Uterus (tissue), 4 donors: ENCODE measurements around the gene CCNY. TPM values are rescaled to one million over a fixed set of nuclear protein-coding genes. Genes with fewer than 3 reads are reported as not detected.

ENCODE experiments used
- DNase-seq, 2 donors: peaks; one replicate each; pipeline ENCODE4 v3.0.0-alpha.2; 2019 to 2020
- H3K27ac ChIP-seq, 2 donors: fragments of 200-600 bp; sonication (generic); 1 replicate in 1 of 2; 2 replicates in 1 of 2; pipeline ENCODE4 v1.5.1; 2016 to 2018
- H3K27me3 ChIP-seq, 2 donors: fragments of 200-600 bp; sonication (generic); one replicate each; pipeline ENCODE4 v1.5.1; 2018 to 2019; ENCODE audit warnings: control low read depth in 1 of 2
- H3K36me3 ChIP-seq, 2 donors: fragments of 200-600 bp; sonication (generic); one replicate each; pipeline ENCODE4 v1.5.1; 2019; ENCODE audit warnings: control low read depth in 1 of 2
- H3K4me1 ChIP-seq, 2 donors: fragments of 200-600 bp; sonication (generic); one replicate each; pipeline ENCODE4 v1.5.1; 2018 to 2019; ENCODE audit warnings: control low read depth in 1 of 2
- H3K4me3 ChIP-seq, 2 donors: fragments of 200-600 bp; sonication (generic); 1 replicate in 1 of 2; 2 replicates in 1 of 2; pipeline ENCODE4 v1.5.1; 2018 to 2019; ENCODE audit warnings: mild to moderate bottlenecking in 1 of 2
- H3K9me3 ChIP-seq, 2 donors: fragments of 200-600 bp; sonication (generic); one replicate each; pipeline ENCODE4 v1.5.1; 2019; ENCODE audit warnings: control low read depth in 1 of 2
- CTCF ChIP-seq, 4 experiments: fragments of 200-600 bp in 2 of 4; fragments of 450-650 bp in 2 of 4; sonication (generic) in 2 of 4; IDR thresholded peaks; one replicate each; pipeline ENCODE4 v1.5.1; 2016 to 2019; ENCODE audit warnings: antibody characterized with exemption in 4 of 4, mild to moderate bottlenecking in 2 of 4, moderate library complexity in 1 of 4
- POLR2A ChIP-seq, 2 donors: fragments of 450-650 bp; IDR thresholded peaks; one replicate each; pipeline ENCODE4 v1.6.1; 2016; ENCODE audit warnings: antibody characterized with exemption in 2 of 2, mild to moderate bottlenecking in 1 of 2, moderate library complexity in 1 of 2
- intact Hi-C: fragments of 100-400 bp; cut with DNase I; formaldehyde crosslinking; loops from one replicate; pipeline ENCODE4 v1.15.1; 2023; ENCODE audit warnings: low total_unique reads
- total RNA-seq, 4 donors: library from RNA; depleted of rRNA in 3 of 4; stranded (reverse); fragments of >200 nt in 3 of 4; gene quantifications; one replicate each; pipeline versions ENCODE4 v1.1.0 to v1.2.4, GENCODE V29; 2014 to 2023
- donor health status: DM: yes; HTN: yes; CAD: no.

Gene CCNY
- total RNA-seq, 4 donors from 2014 or later: 28.2 to 79.2 (median 46.2) TPM

GRCh38 chr10:35540296-35541164 lies 204.2 kb downstream of the CCNY start:
- Histone ChIP-seq H3K4me3 (no peak overlapping the region), H3K27me3 (no peaks in the 10 kb centered on the region), H3K36me3 (no peaks in the 10 kb centered on the region), H3K4me1 (no peaks in the 10 kb centered on the region), H3K27ac (no peak overlapping the region), H3K9me3 (no peaks in the 10 kb centered on the region)
- intact Hi-C loops: no loop called here
- TF ChIP-seq POLR2A (IDR thresholded peaks at IDR 0.05): no peak
- no peak for TF ChIP-seq CTCF (IDR thresholded peaks at IDR 0.05)
- DNase-seq: no peak

- intact Hi-C loops: no loop called here
- Histone ChIP-seq H3K27me3 (no peaks in the 10 kb centered on the region), H3K9me3 (no peaks in the 10 kb centered on the region), H3K4me3 (no peak overlapping the region), H3K27ac (no peak overlapping the region), H3K4me1 (peaks cover 3 to 5% of the 10 kb centered on the region in 2 donors), H3K36me3 (no peaks in the 10 kb centered on the region)
- no peak for DNase-seq
- no peak for TF ChIP-seq POLR2A (IDR thresholded peaks at IDR 0.05)
Measured at GRCh38 chr10:35541720-35542119, 205.4 kb downstream of the CCNY start.

- Histone ChIP-seq H3K9me3 (no peaks in the 10 kb centered on the region), H3K27ac (no peak overlapping the region), H3K4me3 (no peak overlapping the region), H3K27me3 (no peaks in the 10 kb centered on the region), H3K36me3 (no peaks in the 10 kb centered on the region), H3K4me1 (peaks cover 3 to 5% of the 10 kb centered on the region in 2 donors)
- TF ChIP-seq CTCF (IDR thresholded peaks at IDR 0.05): no peak
- no peak for TF ChIP-seq POLR2A (IDR thresholded peaks at IDR 0.05)
- no peak for DNase-seq
- intact Hi-C loops: no loop called here
Measured at GRCh38 chr10:35542303-35542702, 206.0 kb downstream of the CCNY start.

- no peak for DNase-seq
- H3K9me3 ChIP-seq: no peaks in the 10 kb centered on the region
- peak overlapping the region; percentile 44 to 57 for H3K27ac ChIP-seq
- peaks cover 3 to 5% of the 10 kb centered on the region in 2 donors for H3K4me1 ChIP-seq
- intact Hi-C loops: no loop called here
- no peak for TF ChIP-seq POLR2A (IDR thresholded peaks at IDR 0.05)
- no peak for TF ChIP-seq CTCF (IDR thresholded peaks at IDR 0.05)
- no peaks in the 10 kb centered on the region for H3K36me3 ChIP-seq
- no peaks in the 10 kb centered on the region for H3K27me3 ChIP-seq
- no peak overlapping the region for H3K4me3 ChIP-seq
Measured at GRCh38 chr10:35545079-35545657, 208.9 kb downstream of the CCNY start.

- no peak for TF ChIP-seq POLR2A (IDR thresholded peaks at IDR 0.05)
- TF ChIP-seq CTCF (IDR thresholded peaks at IDR 0.05): no peak
- Histone ChIP-seq H3K4me3 (no peak overlapping the region), H3K9me3 (no peaks in the 10 kb centered on the region), H3K27ac (peak overlapping the region; percentile 44 to 57), H3K27me3 (no peaks in the 10 kb centered on the region), H3K4me1 (peaks cover 3 to 5% of the 10 kb centered on the region in 2 donors), H3K36me3 (no peaks in the 10 kb centered on the region)
- no peak for DNase-seq
- intact Hi-C loops: no loop called here
Measured at GRCh38 chr10:35545878-35546590, 209.7 kb downstream of the CCNY start.
